ENCODE data around the gene ZDHHC14. TPM values are rescaled to one million over a fixed set of nuclear protein-coding genes. Genes with fewer than 3 reads are reported as not detected.
"Not testable (repeated sequence)": the region's sequence is repeated elsewhere in the genome, so short reads cannot be mapped to it uniquely, and the experiment has no call there.

The ZDHHC14 gene
- total RNA-seq, 1 donor: 7.9 TPM

DNA sequence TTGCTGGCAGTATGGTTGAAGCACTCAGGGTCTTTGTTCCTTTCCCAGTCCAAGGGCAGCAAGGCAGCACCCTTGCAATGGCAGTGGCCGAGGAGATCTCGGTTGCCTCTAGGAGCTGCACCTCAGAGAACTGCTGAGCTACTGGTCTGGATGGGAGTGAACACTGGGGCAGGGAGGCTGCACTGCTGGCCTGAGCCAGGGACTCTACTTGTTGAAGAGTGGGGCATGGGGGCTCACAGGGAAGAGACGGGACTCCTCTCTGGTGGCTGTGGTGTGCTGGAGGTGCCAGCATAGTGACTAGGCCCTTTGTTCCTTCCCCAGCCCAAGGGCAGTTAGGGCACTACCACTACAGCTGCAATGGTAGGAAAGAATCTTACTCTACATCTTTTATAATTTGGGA, 203.0 kb downstream of the ZDHHC14 start:
- no peak for DNase-seq (ENCODE audit: low read depth)
- H3K4me3 ChIP-seq (ENCODE audit: low read depth, low read length): no peak overlapping the region
- TF ChIP-seq, protein P1, sequence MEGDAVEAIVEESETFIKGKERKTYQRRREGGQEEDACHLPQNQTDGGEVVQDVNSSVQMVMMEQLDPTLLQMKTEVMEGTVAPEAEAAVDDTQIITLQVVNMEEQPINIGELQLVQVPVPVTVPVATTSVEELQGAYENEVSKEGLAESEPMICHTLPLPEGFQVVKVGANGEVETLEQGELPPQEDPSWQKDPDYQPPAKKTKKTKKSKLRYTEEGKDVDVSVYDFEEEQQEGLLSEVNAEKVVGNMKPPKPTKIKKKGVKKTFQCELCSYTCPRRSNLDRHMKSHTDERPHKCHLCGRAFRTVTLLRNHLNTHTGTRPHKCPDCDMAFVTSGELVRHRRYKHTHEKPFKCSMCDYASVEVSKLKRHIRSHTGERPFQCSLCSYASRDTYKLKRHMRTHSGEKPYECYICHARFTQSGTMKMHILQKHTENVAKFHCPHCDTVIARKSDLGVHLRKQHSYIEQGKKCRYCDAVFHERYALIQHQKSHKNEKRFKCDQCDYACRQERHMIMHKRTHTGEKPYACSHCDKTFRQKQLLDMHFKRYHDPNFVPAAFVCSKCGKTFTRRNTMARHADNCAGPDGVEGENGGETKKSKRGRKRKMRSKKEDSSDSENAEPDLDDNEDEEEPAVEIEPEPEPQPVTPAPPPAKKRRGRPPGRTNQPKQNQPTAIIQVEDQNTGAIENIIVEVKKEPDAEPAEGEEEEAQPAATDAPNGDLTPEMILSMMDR (IDR thresholded peaks at IDR 0.05; ENCODE audit: insufficient read depth, low read length): no peak

DNA sequence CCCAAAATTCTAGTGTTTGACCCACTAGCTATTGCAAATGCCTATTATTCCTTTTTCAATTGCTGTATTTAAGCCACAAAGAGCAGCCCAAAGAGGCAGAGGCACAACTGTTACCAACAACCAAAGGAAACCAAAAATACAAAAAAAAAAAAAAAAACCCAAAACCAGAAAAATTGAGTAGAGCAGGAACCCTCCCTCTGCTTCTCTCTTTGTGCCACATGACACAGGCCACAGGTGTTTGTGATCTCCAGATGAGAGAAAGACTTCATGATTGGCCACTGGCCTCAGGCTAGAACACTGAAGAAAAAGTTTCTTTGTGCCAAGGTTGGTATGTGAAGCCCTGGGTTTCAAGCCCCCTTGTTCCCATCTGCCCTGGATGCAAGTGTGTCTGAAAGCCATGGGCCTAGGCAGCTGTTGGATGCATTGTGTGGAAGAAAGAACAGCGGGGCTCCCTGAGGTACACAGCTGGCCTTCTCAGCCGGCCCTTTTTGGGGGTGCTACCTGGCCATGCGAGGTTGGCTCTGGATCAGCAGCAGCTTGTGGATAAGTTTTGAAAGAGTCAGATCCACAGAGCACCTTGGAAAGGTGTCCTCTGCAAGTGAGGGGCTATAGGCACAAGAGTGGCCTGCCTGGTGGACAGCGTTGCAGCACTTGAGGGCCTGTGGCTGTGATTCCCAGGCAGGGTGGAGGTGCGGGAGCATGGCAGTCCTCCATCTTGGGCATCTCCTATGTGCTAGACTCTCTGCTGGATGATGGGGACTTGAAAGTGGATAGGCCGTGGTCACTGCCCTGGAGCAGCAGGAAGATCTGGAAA, 204.5 kb downstream of the ZDHHC14 start:
- TF ChIP-seq, protein P1 (IDR thresholded peaks at IDR 0.05; ENCODE audit: insufficient read depth, low read length): no peak
- DNase-seq (ENCODE audit: low read depth): no peak
- no peak overlapping the region for H3K4me3 ChIP-seq (ENCODE audit: low read depth, low read length)

DNA sequence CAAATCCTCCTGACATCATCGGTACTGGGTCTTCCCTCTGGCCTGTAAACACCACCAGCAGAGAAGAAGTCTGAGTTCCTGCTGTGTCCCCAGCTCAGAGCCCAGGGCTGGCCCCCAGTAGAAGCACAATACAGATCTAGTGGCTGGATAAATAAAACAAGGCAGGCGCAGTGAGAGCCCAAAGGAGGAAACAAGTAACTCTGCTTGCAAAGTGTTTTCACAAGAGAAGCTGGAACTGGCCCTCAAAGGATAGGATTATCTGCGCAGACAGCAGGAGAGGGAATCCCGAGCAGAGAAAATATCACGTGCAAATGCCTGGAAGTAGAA, 205.1 kb downstream of the ZDHHC14 start:
- DNase-seq (ENCODE audit: low read depth): no peak
- TF ChIP-seq, protein P1 (IDR thresholded peaks at IDR 0.05; ENCODE audit: insufficient read depth, low read length): no peak
- H3K4me3 ChIP-seq (ENCODE audit: low read depth, low read length): no peak overlapping the region

DNA sequence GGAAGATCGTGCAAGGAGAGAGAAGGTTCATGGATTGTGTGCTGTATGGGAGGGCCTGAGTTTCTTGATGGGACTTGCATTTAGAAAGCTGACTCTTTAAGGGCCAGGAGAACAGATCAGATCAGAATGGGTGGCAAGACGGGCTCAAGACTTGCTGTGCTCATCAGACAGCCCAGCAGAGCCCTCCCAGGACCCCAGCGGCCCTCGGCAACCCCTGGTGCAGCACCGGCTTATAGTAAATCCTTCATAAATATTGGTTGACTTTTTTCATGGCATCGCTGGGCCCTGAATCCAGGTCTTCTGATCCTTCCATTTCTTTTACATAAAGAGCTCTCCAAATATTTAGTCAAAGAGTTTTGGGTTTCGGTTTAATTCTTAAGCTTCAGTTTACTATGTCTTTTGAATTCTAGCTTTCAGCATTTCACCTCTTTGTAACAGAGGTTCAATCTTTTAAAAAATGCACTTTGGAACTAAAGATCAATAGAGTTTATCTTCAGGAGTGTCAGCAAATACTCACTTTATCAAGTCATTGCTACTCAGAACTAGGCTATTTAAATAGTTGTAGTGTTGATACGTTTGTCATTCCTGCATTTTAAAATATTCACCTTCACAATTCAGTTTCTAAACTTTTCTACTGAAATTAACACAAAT, 205.6 kb downstream of the ZDHHC14 start:
- no peak for DNase-seq (ENCODE audit: low read depth)
- H3K4me3 ChIP-seq (ENCODE audit: low read depth, low read length): no peak overlapping the region
- TF ChIP-seq, protein P1 (IDR thresholded peaks at IDR 0.05; ENCODE audit: insufficient read depth, low read length): no peak

DNA sequence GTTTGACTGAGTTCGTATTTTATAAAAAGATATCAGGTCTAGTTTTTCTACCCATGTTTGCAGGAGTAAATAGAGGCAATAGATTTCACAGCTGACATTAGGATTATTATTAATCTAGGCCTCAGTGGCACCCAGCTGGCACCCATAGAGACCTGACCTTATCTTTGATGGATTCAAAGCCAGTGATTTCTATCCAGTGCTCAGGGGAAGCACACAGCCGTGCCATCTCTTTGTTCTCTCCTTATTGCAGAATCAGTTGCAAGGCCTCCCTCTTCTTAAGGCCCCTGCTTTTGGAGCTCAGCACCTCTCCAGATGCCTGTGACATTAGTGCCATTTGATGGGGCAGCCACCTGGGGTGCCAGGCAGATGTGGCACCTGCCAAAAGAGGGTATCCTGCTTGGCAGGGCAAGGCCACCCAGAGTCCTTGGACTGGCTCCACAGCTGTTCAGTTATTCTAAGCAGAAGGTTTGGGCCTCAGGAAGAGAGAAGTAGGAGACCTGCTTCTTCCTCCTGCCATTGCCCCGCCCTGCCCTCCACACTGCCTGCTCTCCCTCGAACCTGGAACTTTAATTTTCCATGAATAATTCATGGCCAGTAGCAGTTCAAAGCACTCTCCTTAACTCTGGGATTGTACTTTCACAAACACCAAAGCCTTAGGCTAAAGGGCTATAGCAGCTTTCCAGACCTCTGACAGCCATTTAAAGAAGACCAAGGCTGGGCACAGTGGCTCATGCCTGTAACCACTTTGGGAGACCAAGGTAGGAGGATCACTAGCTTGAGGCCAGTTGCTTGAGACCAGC, 206.3 kb downstream of the ZDHHC14 start:
- no peak overlapping the region for H3K4me3 ChIP-seq (ENCODE audit: low read depth, low read length)
- TF ChIP-seq, protein P1 (IDR thresholded peaks at IDR 0.05; ENCODE audit: insufficient read depth, low read length): no peak
- DNase-seq (ENCODE audit: low read depth): no peak

DNA sequence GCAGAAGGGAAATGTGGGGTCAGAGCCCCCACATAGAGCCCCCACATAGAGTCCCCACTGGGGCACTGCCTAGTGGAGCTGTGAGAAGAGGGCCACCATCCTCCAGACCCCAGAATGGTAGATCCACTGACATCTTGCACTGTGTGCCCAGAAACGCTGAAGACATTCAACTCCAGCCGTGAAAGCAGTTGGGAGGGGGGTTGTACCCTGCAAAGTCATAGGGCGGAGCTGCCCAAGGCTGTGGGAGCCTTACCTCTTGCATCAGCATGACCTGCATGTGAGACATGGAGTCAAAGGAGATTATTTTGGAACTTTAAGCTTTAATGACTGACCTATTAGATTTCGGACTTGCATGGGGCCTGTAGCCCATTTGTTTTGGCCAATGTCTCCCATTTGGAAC, 209.7 kb downstream of the ZDHHC14 start:
- not testable (repeated sequence) for DNase-seq (ENCODE audit: low read depth); H3K4me3 ChIP-seq (ENCODE audit: low read depth, low read length)

DNA sequence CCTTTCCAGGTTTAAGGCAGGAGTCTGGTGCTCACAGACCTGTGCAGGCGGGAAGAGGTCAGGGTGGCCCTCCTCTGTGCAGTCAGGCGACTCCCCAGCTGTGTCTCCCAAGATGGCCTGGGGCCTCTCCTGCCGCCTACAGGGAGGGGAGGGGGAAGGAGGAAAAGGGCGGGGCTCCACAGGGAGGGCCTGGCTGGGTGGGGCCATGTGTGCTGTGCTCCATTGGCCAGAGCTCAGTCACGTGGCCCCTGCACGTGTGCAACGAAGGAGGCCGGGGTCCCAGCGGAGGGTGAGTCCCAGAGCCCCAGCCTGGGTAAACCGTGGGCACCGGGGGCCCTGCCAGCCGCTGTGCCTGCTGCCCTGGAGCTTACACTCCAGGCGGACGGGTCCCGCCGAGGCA, 211.6 kb downstream of the ZDHHC14 start:
- no peak for DNase-seq (ENCODE audit: low read depth)
- TF ChIP-seq, protein P1 (IDR thresholded peaks at IDR 0.05; ENCODE audit: insufficient read depth, low read length): no peak
- no peak overlapping the region for H3K4me3 ChIP-seq (ENCODE audit: low read depth, low read length)
